NCI-H345 treated with DMSO at 0.1 percent for 48 hours (cell line): ENCODE data around the gene SPAAR.

Source experiments
- DNase-seq: peaks from one replicate; lab custom pipeline; 2025; ENCODE audit not compliant: unreplicated experiment; lab: John Stamatoyannopoulos, UW

The SPAAR gene

DNA sequence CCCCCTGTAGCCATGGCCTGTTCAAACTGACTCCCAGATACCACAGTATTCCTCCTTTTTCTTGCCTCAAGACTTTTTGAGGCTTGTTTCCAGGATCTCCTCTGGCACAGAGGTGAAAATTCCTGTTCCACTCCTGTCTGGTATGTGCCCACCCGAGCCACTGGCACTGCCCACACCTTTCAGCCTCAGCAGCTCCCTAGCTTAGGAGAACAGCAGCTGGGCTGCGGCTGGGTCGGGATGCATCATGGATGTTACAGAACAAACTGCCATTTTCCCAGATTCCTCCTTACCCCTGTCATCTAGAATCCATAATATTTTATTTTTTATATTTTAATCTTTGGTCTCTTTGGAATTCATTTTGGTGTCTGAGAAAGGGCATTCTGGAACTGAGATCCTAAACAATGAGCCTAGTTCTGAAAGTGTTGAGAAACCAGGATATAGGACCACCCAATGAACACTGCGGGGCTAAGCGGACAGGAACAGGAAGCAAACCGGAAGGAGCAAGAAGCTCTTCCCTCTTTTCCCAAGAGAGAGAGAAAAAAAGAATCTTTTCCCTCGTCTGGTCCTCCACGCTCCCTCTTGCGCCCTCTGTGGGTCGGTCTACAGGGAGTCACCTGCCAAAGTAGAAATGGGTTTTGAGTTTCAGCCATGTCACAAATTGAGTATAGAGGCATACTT lies 36.2 kb downstream of the SPAAR start:
- peak; percentile 10 for DNase-seq

DNA sequence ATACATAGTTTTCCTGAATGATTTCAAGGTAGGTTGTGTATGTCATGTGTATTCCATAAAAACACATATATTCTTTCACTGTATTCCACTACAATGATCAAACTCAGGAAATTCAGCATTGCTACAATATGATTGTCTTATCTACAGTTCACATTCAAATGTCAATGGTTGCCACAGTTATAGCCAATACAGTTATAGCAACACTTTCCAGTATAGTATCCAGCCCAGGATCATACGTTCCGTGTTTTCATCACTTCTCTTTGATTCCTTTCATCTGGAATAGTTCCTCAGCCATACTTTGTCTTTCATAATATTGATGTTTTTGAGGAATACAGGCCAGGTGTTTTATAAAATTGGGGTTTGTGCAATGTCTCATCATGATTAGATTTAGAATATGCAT lies 39.2 kb downstream of the SPAAR start:
- DNase-seq, result no peak

DNA sequence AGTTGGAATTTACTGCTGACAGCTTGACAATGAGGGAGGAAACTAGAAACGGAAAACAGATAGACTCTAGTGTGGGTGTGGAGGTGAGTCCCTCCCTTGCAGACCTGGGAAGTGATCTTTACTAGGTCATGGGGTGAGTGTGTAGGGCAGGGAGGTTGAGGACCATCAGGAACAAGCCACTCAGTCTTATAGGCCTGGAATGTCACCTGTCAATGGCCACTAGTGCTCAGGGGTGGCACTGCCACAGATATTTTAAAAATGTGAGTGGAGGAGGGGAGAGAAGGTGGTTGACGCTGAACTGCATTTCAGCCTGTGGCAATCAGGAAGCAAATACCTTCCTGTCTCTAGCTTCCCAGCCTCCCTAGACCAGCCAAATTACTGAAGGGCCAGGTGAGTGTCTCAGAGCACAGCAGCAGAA lies 39.6 kb downstream of the SPAAR start:
- no peak for DNase-seq

DNA sequence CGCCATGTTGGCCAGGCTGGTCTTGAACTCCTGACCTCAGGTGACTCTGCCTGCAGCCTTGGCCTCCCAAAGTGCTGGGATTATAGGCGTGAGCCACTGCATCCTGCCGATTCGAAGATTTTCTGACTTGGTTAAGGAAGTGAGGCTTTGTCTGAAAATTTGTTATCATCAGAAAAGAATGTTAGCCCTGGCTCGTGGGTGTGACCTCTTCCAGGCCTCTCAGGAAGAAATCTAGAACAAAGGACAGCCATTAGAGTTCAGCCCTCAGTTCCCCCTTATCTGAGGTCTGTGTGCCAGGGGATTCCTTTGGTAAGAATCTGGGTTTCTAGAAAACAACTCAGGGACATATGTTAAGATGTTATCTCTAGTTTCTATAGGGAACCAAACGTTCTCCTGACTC lies 42.4 kb downstream of the SPAAR start:
- no peak for DNase-seq

DNA sequence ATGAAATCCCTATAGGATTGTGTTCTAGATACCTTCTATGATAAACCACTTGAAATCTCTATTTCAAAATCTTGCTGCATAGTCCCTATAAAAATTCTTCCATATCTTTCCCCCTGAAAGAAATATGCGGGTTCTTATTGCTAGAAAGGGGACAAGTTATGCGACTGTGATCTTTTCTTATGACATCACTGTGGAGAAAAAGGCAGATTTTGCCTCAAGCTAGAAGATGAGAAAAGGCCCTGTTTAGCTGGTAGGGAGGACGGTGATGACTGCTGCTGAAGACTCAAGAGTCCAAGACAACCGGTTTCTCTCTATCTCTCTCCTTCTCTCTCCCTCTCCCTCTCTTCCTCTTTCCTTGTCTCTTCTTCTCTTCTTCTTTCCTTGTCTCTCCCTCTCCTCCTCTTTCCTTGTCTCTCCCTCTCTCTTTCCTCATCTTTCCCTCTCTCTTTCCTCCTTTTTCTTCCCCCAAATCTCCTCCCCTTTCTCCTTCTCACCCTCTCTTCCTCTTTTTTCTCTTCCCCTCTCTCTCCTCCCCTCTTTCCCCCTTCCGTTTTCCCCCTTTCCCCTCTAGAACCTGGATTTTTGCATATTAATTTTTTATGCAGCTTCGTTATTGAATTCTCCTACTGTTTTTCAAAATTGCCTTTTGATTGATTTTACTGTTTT lies 43.4 kb downstream of the SPAAR start:
- DNase-seq, result no peak

DNA sequence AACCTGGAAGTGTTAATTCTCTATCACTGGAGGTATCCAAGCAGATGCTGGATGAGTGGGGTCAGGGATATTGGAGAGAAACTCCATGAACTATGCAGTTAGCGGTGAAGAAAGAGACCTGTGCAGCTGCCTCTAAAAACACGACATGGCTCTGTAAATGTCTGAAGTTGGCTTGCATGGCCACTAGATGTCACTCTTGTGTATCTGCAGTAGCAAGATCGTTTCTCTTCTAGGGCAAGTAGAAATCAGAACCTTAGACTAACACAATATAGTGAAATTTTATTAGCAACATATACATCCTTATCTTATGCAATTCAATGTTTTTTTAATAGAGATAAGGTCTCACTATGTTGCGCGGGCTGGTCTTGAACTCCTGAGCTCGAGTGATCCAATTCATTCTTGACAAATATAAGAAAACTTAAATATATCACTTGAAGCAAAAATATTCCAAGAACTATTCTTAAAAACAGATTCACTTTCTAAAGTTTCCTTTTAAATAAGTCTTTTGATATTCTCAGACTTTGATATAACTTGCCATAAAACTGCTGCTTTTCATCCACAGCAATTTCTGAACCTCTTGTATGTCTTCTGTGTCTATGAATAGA lies 45.8 kb downstream of the SPAAR start:
- peak; percentile 84 for DNase-seq

DNA sequence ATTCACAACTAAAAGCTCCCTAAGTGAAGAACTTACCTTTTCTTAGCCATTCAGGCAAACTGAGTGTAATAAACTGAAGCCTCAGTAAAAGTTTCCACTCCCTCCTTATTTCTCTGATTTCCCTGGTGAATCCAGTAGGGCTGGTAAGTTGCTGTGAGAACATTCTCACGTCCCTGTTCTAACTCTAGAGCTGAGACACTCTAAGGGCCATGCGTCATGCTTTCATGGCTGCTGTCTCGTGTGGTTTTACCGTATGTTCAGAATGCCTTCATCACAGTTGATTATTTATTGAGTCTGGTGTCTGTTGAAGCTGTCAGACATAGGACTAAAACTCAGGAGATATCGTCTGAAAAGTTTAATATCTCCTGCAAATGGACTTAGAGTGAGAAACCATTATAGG lies 47.4 kb downstream of the SPAAR start:
- DNase-seq, result no peak

DNA sequence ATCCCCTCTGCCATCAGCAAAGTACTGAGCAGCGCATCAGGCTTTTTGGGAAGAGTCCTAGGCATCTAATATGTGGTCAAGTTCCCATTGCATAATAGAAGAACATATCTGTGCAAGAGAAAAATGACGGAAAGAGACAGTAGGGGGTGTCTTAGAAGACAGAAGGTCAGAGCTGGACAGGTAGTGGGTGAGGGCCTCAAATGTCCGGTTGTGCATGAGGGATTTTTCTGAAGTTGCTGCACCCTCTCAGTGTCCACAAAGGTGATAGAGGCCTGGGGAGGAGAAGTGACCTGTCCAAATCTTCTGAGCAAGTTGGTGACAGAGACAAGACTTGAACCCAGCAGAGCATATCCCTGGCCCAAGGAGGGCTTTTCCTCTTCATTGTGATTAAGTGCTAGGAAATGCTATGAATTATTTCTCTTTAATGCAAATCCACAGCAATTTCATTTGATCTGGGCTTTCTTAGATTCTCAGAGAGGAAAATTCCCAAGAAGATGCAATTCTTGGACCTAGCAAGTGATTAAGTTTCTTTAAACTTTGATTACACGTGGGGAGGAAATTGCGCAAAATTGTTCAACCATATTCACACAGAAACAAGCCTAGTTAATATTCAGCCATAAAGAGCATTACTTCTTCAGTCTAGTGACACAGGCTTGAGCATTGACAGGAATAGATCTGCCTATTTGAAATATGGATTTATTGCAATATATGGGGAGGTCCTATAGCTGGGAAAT lies 49.0 kb downstream of the SPAAR start, which contains the start of gene OR2S2:
OR2S2 (minus strand) TSS at position 51 of the 734 bp plus-strand sequence. CDS start 56 bp downstream, outside the sequence.
- DNase-seq, result no peak

DNA sequence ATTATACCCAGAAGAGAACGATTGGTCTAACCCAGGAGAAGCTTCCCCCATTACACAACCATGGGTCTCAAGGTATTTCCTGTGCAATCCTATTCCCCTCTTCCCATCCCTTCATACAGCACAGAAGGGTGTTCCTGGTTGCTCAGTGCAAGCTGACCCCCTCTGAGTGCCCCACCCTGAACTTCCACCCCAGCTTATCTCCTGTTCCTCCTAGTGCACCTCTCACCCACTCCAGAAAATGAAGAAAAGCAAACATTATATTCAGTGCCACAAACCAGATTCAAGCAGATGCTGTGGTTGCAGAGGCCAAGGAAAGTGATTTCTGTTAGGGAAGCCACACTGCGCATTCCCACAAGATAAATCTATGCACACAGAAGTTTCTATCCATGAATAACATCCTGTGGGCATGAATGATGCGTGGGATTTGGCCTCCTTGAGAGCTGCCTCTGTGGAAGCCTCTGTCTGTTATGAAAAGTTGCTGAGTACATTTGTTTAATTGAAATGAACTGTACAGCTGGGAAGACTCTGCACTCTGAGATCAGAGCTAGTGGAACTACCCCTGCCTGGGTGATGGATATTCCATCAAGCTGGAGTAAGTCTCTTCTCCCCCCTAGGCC lies 50.9 kb downstream of the SPAAR start:
- DNase-seq, result no peak
